BJ (cell line): ENCODE measurements around the gene PRR27. TPM values are rescaled to one million over a fixed set of nuclear protein-coding genes. Genes with fewer than 3 reads are reported as not detected.
A peak's percentile ranks its signal among the peaks of the same experiment; 100 is the strongest.

Source experiments
- CTCF ChIA-PET: fragments of 350-600 bp; formaldehyde crosslinking; extraction: SDS; loops from one replicate; lab custom pipeline; 2021; ENCODE audit warnings: antibody characterized with exemption, inconsistent platforms; lab: Yijun Ruan, JAX
- POLR2A ChIA-PET: fragments of 300-600 bp; sonication (Branson Sonifier 250); formaldehyde crosslinking; extraction: SDS; loops from one replicate; lab custom pipeline; 2021; ENCODE audit warnings: antibody characterized with exemption; lab: Charles Lee
- DNase-seq: peaks from one replicate; pipeline ENCODE4 v3.0.0-alpha.2; 2011; ENCODE audit warnings: low read depth
- H3K27me3 ChIP-seq: 2 replicates; pipeline ENCODE4 v1.6.0; 2011; ENCODE audit warnings: low read length; ENCODE audit not compliant: control insufficient read depth, insufficient read depth
- H3K36me3 ChIP-seq: 2 replicates; pipeline ENCODE4 v1.5.1; 2011; ENCODE audit warnings: low read length; ENCODE audit not compliant: control insufficient read depth, insufficient read depth
- H3K4me3 ChIP-seq: 2 replicates; pipeline ENCODE4 v1.5.1; 2011; ENCODE audit warnings: low read depth, mild to moderate bottlenecking, control low read depth, low read length
- CTCF ChIP-seq: IDR thresholded peaks from 2 replicates; pipeline ENCODE4 v1.5.1; 2011; ENCODE audit warnings: low read depth, mild to moderate bottlenecking, control low read depth, inconsistent platforms, low read length, moderate library complexity; ENCODE audit not compliant: insufficient read depth
- polyA plus RNA-seq: library from polyadenylated mRNA; depleted of rRNA; stranded (reverse); fragments of >200 nt; gene quantifications from 2 replicates; pipeline ENCODE4 v1.2.3, GENCODE V29; 2011

The PRR27 gene
- polyA plus RNA-seq, 1 experiment: not detected

GRCh38 chr4:70183168-70183939 is 29.3 kb downstream of the PRR27 start:
- TF ChIP-seq CTCF: peak; percentile 53
- ChIA-PET CTCF (interaction anchor here (1.0 to 2.2 kb wide), 2 partner anchors 11 to 20 kb away, joined by 4 to 6 read pairs; no protein-coding TSS in a partner anchor), POLR2A (no interaction called here)
- DNase-seq: no peak
- H3K27me3 ChIP-seq: no peaks in the 10 kb centered on the region
- H3K36me3 ChIP-seq: no peaks in the 10 kb centered on the region
- no peak overlapping the region for H3K4me3 ChIP-seq

DNA sequence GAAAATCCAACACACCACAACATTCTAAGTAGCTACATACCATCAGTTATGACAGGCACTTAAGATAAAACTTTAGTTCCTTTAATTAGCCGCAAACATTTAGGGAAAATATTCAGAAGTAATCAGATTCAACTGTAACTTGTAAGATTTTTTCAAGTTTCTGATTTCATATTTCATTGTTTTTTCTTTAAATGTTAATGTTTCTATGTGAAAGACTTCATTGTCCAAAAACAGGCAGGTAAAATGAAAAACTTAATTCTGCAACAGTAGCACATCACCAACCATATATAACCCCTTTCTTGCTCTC is 29.9 kb downstream of the PRR27 start:
- Histone ChIP-seq H3K36me3 (no peaks in the 10 kb centered on the region), H3K27me3 (no peaks in the 10 kb centered on the region), H3K4me3 (no peak overlapping the region)
- TF ChIP-seq CTCF: no peak
- ChIA-PET CTCF (interaction anchor here (1.0 kb wide), 1 partner anchor 21 kb away, joined by 4 read pairs; no protein-coding TSS in a partner anchor), POLR2A (no interaction called here)
- no peak for DNase-seq

DNA sequence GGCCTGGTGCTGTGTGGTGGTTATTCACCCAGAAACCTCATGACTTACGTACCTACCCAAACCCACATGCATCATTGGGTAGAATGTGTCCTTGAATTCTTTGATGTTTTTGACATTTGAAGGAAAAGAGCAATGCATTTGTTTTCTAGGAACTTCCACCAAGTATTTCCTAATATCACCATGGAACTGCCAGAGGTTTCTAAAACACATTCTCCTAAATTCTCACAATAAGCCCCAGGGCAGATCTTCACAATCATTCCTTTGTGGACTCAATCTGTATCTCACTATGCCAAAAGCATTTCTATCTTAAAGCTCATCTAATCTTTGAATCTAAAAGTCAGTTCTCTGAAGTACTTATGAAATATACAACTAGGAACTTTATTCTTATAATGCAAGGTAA is 33.2 kb downstream of the PRR27 start:
- CTCF ChIA-PET: no interaction called here
- Histone ChIP-seq H3K4me3 (no peak overlapping the region), H3K27me3 (no peaks in the 10 kb centered on the region), H3K36me3 (no peaks in the 10 kb centered on the region)
- no peak for TF ChIP-seq CTCF
- DNase-seq: no peak
- POLR2A ChIA-PET: no interaction called here

- no peak for DNase-seq
- H3K27me3 ChIP-seq: no peaks in the 10 kb centered on the region
- POLR2A ChIA-PET: no interaction called here
- CTCF ChIA-PET: no interaction called here
- H3K36me3 ChIP-seq: no peaks in the 10 kb centered on the region
- TF ChIP-seq CTCF: no peak
- H3K4me3 ChIP-seq: no peak overlapping the region
Measured at GRCh38 chr4:70190579-70190978, 36.5 kb downstream of the PRR27 start.

GRCh38 chr4:70191647-70192046 is 37.6 kb downstream of the PRR27 start:
- H3K36me3 ChIP-seq: no peaks in the 10 kb centered on the region
- ChIA-PET POLR2A (no interaction called here), CTCF (no interaction called here)
- no peak for TF ChIP-seq CTCF
- DNase-seq: no peak
- H3K27me3 ChIP-seq: no peaks in the 10 kb centered on the region
- H3K4me3 ChIP-seq: no peak overlapping the region
